GM23248 (cell line): ENCODE results near the gene BEAN1.

Source experiments
- EZH2 ChIP-seq: fragments of 200-600 bp; sonication (generic); IDR thresholded peaks from 2 replicates; pipeline ENCODE4 v1.6.1; 2018; ENCODE audit warnings: antibody characterized with exemption, mild to moderate bottlenecking; ENCODE audit not compliant: insufficient read depth, poor library complexity, severe bottlenecking
- EZH2phosphoT487 ChIP-seq: fragments of 200-600 bp; sonication (generic); IDR thresholded peaks from 2 replicates; pipeline ENCODE4 v1.6.1; 2018; ENCODE audit warnings: antibody characterized with exemption, moderate library complexity, mild to moderate bottlenecking, low read depth; ENCODE audit not compliant: insufficient read depth

- TF ChIP-seq EZH2 (no peak), EZH2phosphoT487 (no peak)
Observed at GRCh38 chr16:66513111-66513723, 86.1 kb downstream of the BEAN1 start.
